Measurements from ENCODE around the gene HPSE2.

Gene HPSE2

GRCh38 chr10:98825741-98826140 is 409.9 kb downstream of the HPSE2 start:
- DNase-seq, result no peak

- DNase-seq, result no peak
Measured at GRCh38 chr10:98817396-98817795, 418.3 kb downstream of the HPSE2 start.

GRCh38 chr10:98815039-98815885 is 420.4 kb downstream of the HPSE2 start:
- DNase-seq, result no peak

GRCh38 chr10:98814470-98814869 is 421.2 kb downstream of the HPSE2 start:
- DNase-seq, result no peak

- DNase-seq, result no peak
Measured at GRCh38 chr10:98808282-98808892, 427.3 kb downstream of the HPSE2 start.

- no peak for DNase-seq
Measured at GRCh38 chr10:98800263-98800662, 435.4 kb downstream of the HPSE2 start.

- no peak for DNase-seq
Measured at GRCh38 chr10:98795467-98795866, 440.2 kb downstream of the HPSE2 start.

GRCh38 chr10:98790817-98791216 is 444.8 kb downstream of the HPSE2 start:
- DNase-seq, result peak; percentile 29

GRCh38 chr10:98778277-98778759 is 457.3 kb downstream of the HPSE2 start:
- DNase-seq, result no peak

- no peak for DNase-seq
Measured at GRCh38 chr10:98758463-98758862, 477.2 kb downstream of the HPSE2 start.

GRCh38 chr10:98748298-98748697 is 487.4 kb downstream of the HPSE2 start:
- peak; percentile 5 for DNase-seq

- DNase-seq, result no peak
Measured at GRCh38 chr10:98745645-98746044, 490.0 kb downstream of the HPSE2 start.

GRCh38 chr10:98720551-98720950 is 515.1 kb downstream of the HPSE2 start:
- DNase-seq, result no peak

- DNase-seq, result no peak
Measured at GRCh38 chr10:98713586-98713985, 522.1 kb downstream of the HPSE2 start.

GRCh38 chr10:98696516-98696915 is 539.1 kb downstream of the HPSE2 start:
- no peak for DNase-seq

GRCh38 chr10:98694883-98695282 is 540.8 kb downstream of the HPSE2 start:
- DNase-seq, result no peak

- no peak for DNase-seq
Measured at GRCh38 chr10:98694014-98694413, 541.6 kb downstream of the HPSE2 start.

- no peak for DNase-seq
Measured at GRCh38 chr10:98687685-98688084, 548.0 kb downstream of the HPSE2 start.

GRCh38 chr10:98684019-98684899 is 551.4 kb downstream of the HPSE2 start:
- no peak for DNase-seq

- no peak for DNase-seq
Measured at GRCh38 chr10:98676895-98677294, 558.8 kb downstream of the HPSE2 start.

- DNase-seq, result no peak
Measured at GRCh38 chr10:98675902-98676301, 559.8 kb downstream of the HPSE2 start.

GRCh38 chr10:98673171-98673782 is 562.4 kb downstream of the HPSE2 start:
- no peak for DNase-seq

GRCh38 chr10:98667081-98667480 is 568.6 kb downstream of the HPSE2 start:
- no peak for DNase-seq

Measured in NCI-H1694 treated with DMSO at 0.1 percent for 48 hours (cell line).